HFF-Myc (cell line): ENCODE data around the gene DIP2C.

Source experiments
- DNase-seq: peaks from one replicate; pipeline ENCODE4 v3.0.0-alpha.2; 2011; ENCODE audit warnings: low read depth; ENCODE audit errors: extremely low read depth
- H3K4me3 ChIP-seq: replicated peaks from 2 replicates; pipeline ENCODE4 v1.5.1; 2011; ENCODE audit warnings: low read depth, mild to moderate bottlenecking, control low read depth, low read length
- CTCF ChIP-seq: IDR thresholded peaks from 2 replicates; pipeline ENCODE4 v1.5.1; 2012; ENCODE audit warnings: mild to moderate bottlenecking, low read depth, low read length, control low read depth; ENCODE audit errors: missing control alignments

DIP2C gene

DNA sequence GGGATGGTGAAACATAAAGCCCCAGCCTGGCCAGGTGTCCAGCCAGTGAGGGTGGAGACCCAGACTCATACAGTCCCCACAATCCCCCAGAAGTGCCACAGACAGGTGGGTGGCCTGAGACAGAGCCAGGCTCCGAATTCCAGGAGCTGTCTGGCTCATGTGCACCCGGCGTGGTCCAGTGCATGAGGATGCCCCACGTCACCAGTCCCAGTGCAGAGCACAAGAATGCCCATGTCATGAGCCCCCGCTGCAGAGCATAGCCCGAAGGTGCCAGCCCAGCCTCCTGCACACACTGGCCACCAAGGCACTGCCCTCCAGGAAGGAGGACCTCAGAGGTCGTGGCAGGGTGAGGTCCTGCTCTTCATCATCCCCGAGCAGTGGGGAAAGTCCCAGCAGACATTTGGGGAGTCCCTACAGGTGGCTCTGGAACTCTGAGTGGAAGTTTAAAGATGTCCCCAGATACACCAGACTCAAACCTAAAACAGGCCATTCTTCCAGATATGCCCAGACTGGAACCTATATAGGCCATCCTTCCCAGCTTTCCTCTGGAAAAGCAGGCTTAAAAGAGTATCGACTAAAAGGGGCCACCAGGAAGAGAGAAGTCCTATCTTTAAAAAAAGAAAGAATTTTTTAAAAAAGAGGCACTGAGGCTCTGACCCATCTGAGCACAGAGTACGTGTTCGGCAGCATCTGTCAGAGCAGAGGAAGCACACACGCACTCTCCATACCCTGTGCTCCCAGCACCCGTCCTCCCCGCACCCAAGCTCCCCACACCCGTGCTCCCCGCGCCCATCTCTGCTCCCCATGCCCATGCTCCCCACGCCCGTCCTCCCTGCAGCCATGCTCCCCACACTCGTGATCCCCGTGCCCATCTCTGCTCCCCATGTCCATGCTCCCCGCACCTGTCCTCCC is 11.5 kb downstream of the DIP2C start:
- no peak overlapping the region for H3K4me3 ChIP-seq
- TF ChIP-seq CTCF = no peak
- no peak for DNase-seq

DNA sequence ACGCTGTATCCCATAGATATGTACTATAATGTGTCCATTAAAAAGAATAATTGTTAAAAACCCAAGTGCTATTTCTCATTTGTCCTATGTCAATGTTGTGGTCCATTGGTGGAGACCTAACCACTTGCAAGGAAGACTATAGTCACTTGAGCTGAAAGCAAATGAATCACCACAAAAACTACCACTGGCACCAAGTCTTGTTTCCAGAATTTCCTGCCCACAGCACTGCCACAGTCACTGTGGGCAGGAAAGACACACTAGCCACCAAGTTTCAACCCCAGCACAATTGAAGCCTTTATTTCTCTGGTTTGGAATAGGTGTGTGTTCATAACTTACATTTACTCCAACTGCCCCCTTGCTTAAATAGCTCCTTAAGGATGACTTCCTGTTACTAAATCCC is 12.4 kb downstream of the DIP2C start:
- H3K4me3 ChIP-seq = no peak overlapping the region
- DNase-seq = no peak
- TF ChIP-seq CTCF = no peak

GRCh38 chr10:676178-676577 is 13.3 kb downstream of the DIP2C start:
- TF ChIP-seq CTCF = no peak

GRCh38 chr10:675532-675931 is 13.9 kb downstream of the DIP2C start:
- TF ChIP-seq CTCF = no peak
- no peak overlapping the region for H3K4me3 ChIP-seq
- no peak for DNase-seq

More at GRCh38 chr10:676178-676577, 13.3 kb downstream of the DIP2C start:
- DNase-seq = no peak
- no peak overlapping the region for H3K4me3 ChIP-seq

DNA sequence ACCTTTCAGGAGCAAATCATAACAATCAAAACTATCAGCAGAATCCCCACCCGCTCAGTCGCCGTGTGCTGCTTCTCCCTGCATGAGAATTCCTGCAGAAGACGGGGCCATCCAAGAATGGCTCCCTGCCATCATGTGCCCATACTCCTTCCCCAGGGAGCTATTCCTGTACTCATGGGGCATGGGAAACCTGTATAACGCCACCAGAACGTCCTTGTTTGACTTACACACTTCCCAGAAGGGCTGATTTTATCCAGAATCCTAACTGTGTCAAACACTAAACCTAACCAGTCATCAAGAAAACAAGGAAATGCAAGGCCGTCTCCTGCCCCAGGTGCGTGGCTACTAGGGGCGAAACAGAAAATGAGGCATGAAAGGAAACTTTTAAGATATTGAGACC is 16.0 kb downstream of the DIP2C start:
- no peak for DNase-seq
- H3K4me3 ChIP-seq = no peak overlapping the region
- no peak for TF ChIP-seq CTCF

DNA sequence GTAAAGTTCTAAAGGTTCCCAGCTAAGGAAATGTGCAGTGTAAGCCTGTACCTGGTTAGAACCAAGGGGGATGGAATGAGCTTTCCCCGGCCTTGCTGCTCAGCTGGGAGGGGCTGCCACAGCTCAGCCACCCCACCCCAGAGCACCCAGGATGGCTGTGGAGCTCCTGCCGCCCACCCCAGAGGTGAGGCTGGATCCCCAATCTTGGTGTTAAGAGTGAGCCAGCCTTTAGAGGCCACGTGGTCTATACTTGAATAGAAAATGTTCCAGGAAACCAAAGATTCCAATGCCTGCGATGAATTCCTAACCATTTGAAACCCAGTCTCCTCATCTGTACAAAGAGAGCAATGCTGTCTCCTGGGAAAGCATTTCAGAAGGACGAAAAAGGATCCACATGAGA is 16.5 kb downstream of the DIP2C start:
- no peak overlapping the region for H3K4me3 ChIP-seq
- DNase-seq = no peak
- no peak for TF ChIP-seq CTCF
